AG09309 (cell line): ENCODE measurements around the gene PODXL.

Experiments used
- DNase-seq: peaks from one replicate; pipeline ENCODE4 v3.0.0-alpha.2; 2010; ENCODE audit warnings: low read depth
- H3K4me3 ChIP-seq: 2 replicates; pipeline ENCODE4 v1.5.1; 2011; ENCODE audit warnings: mild to moderate bottlenecking, low read depth, low read length, moderate library complexity; ENCODE audit not compliant: control insufficient read depth
- CTCF ChIP-seq: IDR thresholded peaks from 2 replicates; pipeline ENCODE4 v1.5.1; 2011; ENCODE audit warnings: mild to moderate bottlenecking, low read depth, low read length, inconsistent platforms; ENCODE audit not compliant: insufficient read depth, control insufficient read depth; ENCODE audit errors: missing control alignments

Gene PODXL

GRCh38 chr7:131462059-131462458 is 94.4 kb downstream of the PODXL start:
- no peak overlapping the region for H3K4me3 ChIP-seq
- no peak for TF ChIP-seq CTCF
- DNase-seq = no peak

- TF ChIP-seq CTCF = no peak
- H3K4me3 ChIP-seq = no peak overlapping the region
- DNase-seq = no peak
Observed at GRCh38 chr7:131459256-131459655, 97.2 kb downstream of the PODXL start.

- no peak for TF ChIP-seq CTCF
- DNase-seq = no peak
- H3K4me3 ChIP-seq = no peak overlapping the region
Observed at GRCh38 chr7:131456338-131456737, 100.1 kb downstream of the PODXL start.

GRCh38 chr7:131455546-131455945 is 100.9 kb downstream of the PODXL start:
- H3K4me3 ChIP-seq = no peak overlapping the region
- DNase-seq = no peak
- no peak for TF ChIP-seq CTCF

GRCh38 chr7:131455001-131455400 is 101.4 kb downstream of the PODXL start:
- DNase-seq = no peak
- TF ChIP-seq CTCF = no peak
- no peak overlapping the region for H3K4me3 ChIP-seq

- DNase-seq = no peak
Observed at GRCh38 chr7:131454498-131454897, 101.9 kb downstream of the PODXL start.

More at GRCh38 chr7:131454498-131454897, 101.9 kb downstream of the PODXL start:
- no peak overlapping the region for H3K4me3 ChIP-seq
- TF ChIP-seq CTCF = no peak
